ENCODE data around the gene PRXL2B. TPM values are rescaled to one million over a fixed set of nuclear protein-coding genes. Genes with fewer than 3 reads are reported as not detected.
"Not testable (repeated sequence)": the region's sequence is repeated elsewhere in the genome, so short reads cannot be mapped to it uniquely, and the experiment has no call there.

PRXL2B gene
- polyA plus RNA-seq, 1 experiment = 10.2 TPM

DNA sequence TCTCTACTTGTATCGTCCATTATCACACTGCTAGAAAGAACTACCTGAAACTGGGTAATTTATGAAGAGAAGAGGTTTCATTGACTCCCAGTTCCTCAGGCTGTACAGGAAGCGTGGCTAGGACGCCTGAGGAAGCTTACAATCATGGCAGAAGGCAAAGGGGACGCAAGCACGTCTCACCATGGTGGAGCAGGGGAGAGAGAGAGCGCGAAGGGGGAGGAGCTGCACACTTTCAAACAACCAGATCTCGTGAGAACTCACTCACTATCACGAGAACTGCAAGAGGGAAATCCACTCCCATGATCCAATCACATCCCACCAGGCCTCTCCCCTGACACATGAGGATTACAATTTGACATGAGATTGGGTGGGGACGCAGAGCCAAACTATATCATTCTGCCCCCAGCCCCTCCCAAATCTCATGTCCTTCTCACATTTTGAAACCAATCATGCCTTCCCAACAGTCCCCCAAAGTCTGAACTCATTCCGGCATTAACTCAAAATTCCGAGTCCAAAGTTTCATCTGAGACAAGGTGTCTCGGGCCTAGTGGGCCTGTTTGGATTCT is 38.2 kb downstream of the PRXL2B start:
- no peak overlapping the region for H3K4me3 ChIP-seq (ENCODE audit: low read depth, low read length)
- ChIA-PET POLR2A (no interaction called here), CTCF (no interaction called here)

DNA sequence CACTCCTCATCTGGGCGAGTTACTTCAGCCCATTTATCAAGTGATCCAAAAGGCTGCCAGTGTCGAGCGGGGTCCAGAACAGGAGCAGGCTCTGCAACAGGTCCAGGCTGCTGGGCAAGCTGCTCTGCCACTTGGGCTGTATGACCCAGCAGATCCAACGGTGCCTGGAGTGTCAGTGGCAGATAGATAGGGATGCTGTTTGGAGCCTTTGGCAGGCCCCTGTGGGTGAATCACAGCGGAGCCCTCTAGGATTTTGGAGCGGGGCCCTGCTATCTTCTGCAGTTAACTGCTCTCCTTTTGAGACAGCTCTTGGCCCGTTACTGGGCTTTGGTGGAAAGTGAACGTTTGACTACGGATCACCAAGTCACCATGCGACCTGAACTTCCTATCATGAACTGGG is 38.7 kb downstream of the PRXL2B start:
- Histone ChIP-seq H3K27me3 (ENCODE audit: control insufficient read depth, insufficient read depth, low read length) (peaks cover 27% of the 10 kb centered on the region), H3K27ac (ENCODE audit: low read depth, low read length) (no peak overlapping the region), H3K4me3 (ENCODE audit: low read depth, low read length) (no peak overlapping the region), H3K9me3 (ENCODE audit: control insufficient read depth, insufficient read depth, low read length) (peaks cover 17% of the 10 kb centered on the region)
- CTCF ChIA-PET = no interaction called here
- POLR2A ChIA-PET = no interaction called here
- no peak for TF ChIP-seq CTCF (IDR thresholded peaks at IDR 0.05; ENCODE audit: low read depth, low read length)
- DNase-seq (ENCODE audit: low read depth, low spot score) = no peak

More for the DNA sequence above, 38.2 kb downstream of the PRXL2B start:
- Histone ChIP-seq H3K27ac (ENCODE audit: low read depth, low read length) (no peak overlapping the region), H3K27me3 (ENCODE audit: control insufficient read depth, insufficient read depth, low read length) (peaks cover 27% of the 10 kb centered on the region), H3K9me3 (ENCODE audit: control insufficient read depth, insufficient read depth, low read length) (peaks cover 12% of the 10 kb centered on the region; the same call in 1 of the 2 replicates)
- DNase-seq (ENCODE audit: low read depth, low spot score) = no peak
- TF ChIP-seq CTCF (IDR thresholded peaks at IDR 0.05; ENCODE audit: low read depth, low read length) = no peak

- POLR2A ChIA-PET; CTCF ChIA-PET; H3K27ac ChIP-seq (ENCODE audit: low read depth, low read length); DNase-seq (ENCODE audit: low read depth, low spot score); H3K4me3 ChIP-seq (ENCODE audit: low read depth, low read length): not testable (repeated sequence)
- Histone ChIP-seq H3K9me3 (ENCODE audit: control insufficient read depth, insufficient read depth, low read length) (peaks cover 22% of the 10 kb centered on the region), H3K27me3 (ENCODE audit: control insufficient read depth, insufficient read depth, low read length) (peaks cover 27% of the 10 kb centered on the region)
These were observed 39.2 kb downstream of the PRXL2B start for GRCh38 chr1:2625748-2626147.

DNA sequence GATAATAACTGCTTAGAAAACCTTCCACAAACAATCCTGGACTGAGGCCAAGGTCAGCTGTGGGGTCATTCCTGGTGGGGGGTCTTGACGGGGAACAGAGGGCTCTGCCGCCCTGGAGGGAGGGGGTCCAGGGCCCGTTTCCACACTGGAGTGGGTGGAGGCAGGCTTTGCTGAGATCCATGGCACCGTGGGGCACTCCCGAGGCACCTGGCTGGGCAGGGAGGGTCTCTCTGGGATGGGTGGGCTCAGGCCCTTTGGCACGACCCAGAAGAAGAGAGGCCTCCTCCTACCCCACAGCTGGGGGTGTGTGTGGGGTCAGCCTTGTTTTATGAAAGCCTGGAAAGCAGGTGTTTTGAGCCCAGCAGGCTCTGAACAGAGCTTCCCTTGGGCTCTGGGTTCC is 41.2 kb downstream of the PRXL2B start:
- Histone ChIP-seq H3K9me3 (ENCODE audit: control insufficient read depth, insufficient read depth, low read length) (peaks cover 27% of the 10 kb centered on the region), H3K27me3 (ENCODE audit: control insufficient read depth, insufficient read depth, low read length) (peaks cover 24% of the 10 kb centered on the region), H3K4me3 (ENCODE audit: low read depth, low read length) (no peak overlapping the region), H3K27ac (ENCODE audit: low read depth, low read length) (no peak overlapping the region)
- POLR2A ChIA-PET = no interaction called here
- CTCF ChIA-PET = no interaction called here
- DNase-seq (ENCODE audit: low read depth, low spot score) = no peak
- no peak for TF ChIP-seq CTCF (IDR thresholded peaks at IDR 0.05; ENCODE audit: low read depth, low read length)

- ChIA-PET CTCF (no interaction called here), POLR2A (no interaction called here)
- DNase-seq (ENCODE audit: low read depth, low spot score) = no peak
- Histone ChIP-seq H3K4me3 (ENCODE audit: low read depth, low read length) (no peak overlapping the region), H3K27me3 (ENCODE audit: control insufficient read depth, insufficient read depth, low read length) (peaks cover 25% of the 10 kb centered on the region), H3K9me3 (ENCODE audit: control insufficient read depth, insufficient read depth, low read length) (peaks cover 27% of the 10 kb centered on the region), H3K27ac (ENCODE audit: low read depth, low read length) (no peak overlapping the region)
- TF ChIP-seq CTCF (IDR thresholded peaks at IDR 0.05; ENCODE audit: low read depth, low read length) = no peak
These were observed 41.8 kb downstream of the PRXL2B start for GRCh38 chr1:2628191-2628932.

All from AG04450 (cell line).